ENCODE data around the gene NSMF.
A peak's percentile ranks its signal among the peaks of the same experiment; 100 is the strongest.

The NSMF gene

GRCh38 chr9:137491735-137492432 lies 32.8 kb upstream of the NSMF start:
- DNase-seq: no peak

- DNase-seq: no peak
These were observed 31.5 kb upstream of the NSMF start for GRCh38 chr9:137490532-137491186.

GRCh38 chr9:137488906-137489305 lies 29.8 kb upstream of the NSMF start:
- DNase-seq: no peak

- DNase-seq: no peak
These were observed 29.2 kb upstream of the NSMF start for GRCh38 chr9:137488327-137488653.

GRCh38 chr9:137487454-137488326 lies 28.6 kb upstream of the NSMF start:
- DNase-seq: no peak

GRCh38 chr9:137486545-137487453 lies 27.7 kb upstream of the NSMF start:
- DNase-seq: no peak

GRCh38 chr9:137486141-137486490 lies 27.0 kb upstream of the NSMF start:
- DNase-seq: no peak

- no peak for DNase-seq
These were observed 26.4 kb upstream of the NSMF start for GRCh38 chr9:137485343-137486140.

- no peak for DNase-seq
These were observed 25.6 kb upstream of the NSMF start for GRCh38 chr9:137484551-137485315.

- peak in 1 of 2 donors; percentile 36 for DNase-seq
These were observed 23.1 kb upstream of the NSMF start for GRCh38 chr9:137482094-137482781.

GRCh38 chr9:137480686-137481683 lies 21.9 kb upstream of the NSMF start:
- DNase-seq: no peak

- DNase-seq: no peak
These were observed 21.0 kb upstream of the NSMF start for GRCh38 chr9:137479892-137480685.

- no peak for DNase-seq
These were observed 20.1 kb upstream of the NSMF start for GRCh38 chr9:137478962-137479861.

- DNase-seq: no peak
These were observed 19.5 kb upstream of the NSMF start for GRCh38 chr9:137478613-137478961.

GRCh38 chr9:137477778-137478612 lies 18.9 kb upstream of the NSMF start:
- DNase-seq: no peak

GRCh38 chr9:137476856-137477255 lies 17.7 kb upstream of the NSMF start:
- no peak for DNase-seq

Measured in CD4-positive, alpha-beta T cell treated with Interleukin-1 beta for 1 hour (primary cell).